ENCODE results near the gene MARK3. TPM values are rescaled to one million over a fixed set of nuclear protein-coding genes. Genes with fewer than 3 reads are reported as not detected.

Gene MARK3
- total RNA-seq, 1 experiment from 2014 or later = 72.5 TPM

DNA sequence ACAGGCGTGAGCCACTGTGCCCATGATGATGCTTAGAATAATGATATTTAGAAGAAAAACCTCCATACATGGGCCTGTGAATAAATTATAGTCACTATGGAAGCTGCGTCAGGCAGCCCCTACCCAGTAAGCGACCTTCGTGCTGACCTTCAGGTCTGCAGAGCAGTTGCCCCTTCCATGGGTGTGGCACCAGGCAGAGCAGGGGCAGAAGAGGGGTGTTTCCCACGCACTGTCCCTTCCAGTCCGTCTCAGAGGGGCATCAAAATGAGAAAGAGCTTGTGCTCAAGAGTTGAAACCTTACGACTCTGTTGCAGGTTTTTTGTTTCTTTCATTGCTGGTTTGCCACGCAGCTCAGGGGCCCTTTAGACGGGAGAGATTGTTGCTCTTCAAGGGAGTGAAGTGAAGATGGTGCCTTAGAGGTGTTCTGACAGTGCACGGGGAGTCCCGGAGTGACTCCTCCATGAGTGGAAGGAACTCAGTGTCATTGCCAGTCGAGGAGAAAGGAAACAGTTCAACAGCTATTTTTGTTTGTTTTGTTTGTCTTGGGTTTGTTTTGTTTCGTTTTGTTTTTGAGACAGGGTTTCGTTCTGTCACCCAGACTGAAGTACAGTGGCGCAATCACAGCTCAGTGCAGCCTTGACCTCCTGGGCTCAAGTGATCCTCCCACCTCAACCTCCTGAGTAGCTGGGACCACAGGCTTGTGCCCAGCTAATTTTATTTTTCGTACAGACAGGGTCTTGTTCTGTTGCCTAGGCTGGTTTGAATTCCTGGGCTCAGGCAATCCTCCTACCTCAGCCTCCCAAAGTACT, 123.5 kb downstream of the MARK3 start:
- ChIA-PET POLR2A (interaction anchor here (0.9 kb wide), 1 partner anchor 10 kb away, joined by 3 read pairs; no protein-coding TSS in a partner anchor), CTCF (interaction anchor here (1.0 kb wide), 1 partner anchor 10 kb away, joined by 3 read pairs; no protein-coding TSS in a partner anchor), RAD21 (ENCODE audit: low non-redundant PET in 1 of 2, low total read pairs in 2 of 2, uncharacterized antibody in 2 of 2, unreplicated experiment in 2 of 2) (no interaction called here)
- peaks cover 0 to 9% of the 10 kb centered on the region in 2 experiments; a peak in 2 of 4 replicates for H3K4me1 ChIP-seq (ENCODE audit: control insufficient read depth in 1 of 2, insufficient read depth in 2 of 2, low read length in 2 of 2)
- BruUV-seq (replicated peaks) = no TSS peak
- DNase-seq (ENCODE audit: low read depth, low spot score) (no peak), ATAC-seq (no peak)
- H2AFZ ChIP-seq (ENCODE audit: low read depth, low read length, poor library complexity, severe bottlenecking) = no peak overlapping the region
- intact Hi-C loops (cut with micrococcal nuclease) = no loop called here
- no peak overlapping the region for H3K4me2 ChIP-seq (ENCODE audit: low read length)
- TF ChIP-seq ZNF274 (IDR thresholded peaks at IDR 0.05; ENCODE audit: low read depth, low read length) (no peak), POLR2AphosphoS5 (IDR thresholded peaks at IDR 0.05; ENCODE audit: low read depth, low read length) (no peak), ZFX (IDR thresholded peaks at IDR 0.05) (no peak), MAX (IDR thresholded peaks at IDR 0.05) (no peak), SIN3A (IDR thresholded peaks at IDR 0.05; ENCODE audit: low read depth) (no peak), EZH2phosphoT487 (IDR thresholded peaks at IDR 0.05; ENCODE audit: borderline replicate concordance) (no peak)
- H4K20me1 ChIP-seq (ENCODE audit: insufficient read depth) = no peaks in the 10 kb centered on the region
- H3K9me3 ChIP-seq (ENCODE audit: control insufficient read depth in 1 of 2, insufficient read depth in 1 of 2, low read depth in 1 of 2, low read length in 2 of 2) = no peaks in the 10 kb centered on the region
- no peaks in the 10 kb centered on the region for H3K9me2 ChIP-seq (ENCODE audit: insufficient read depth)
- H3K79me2 ChIP-seq (ENCODE audit: insufficient read depth, low read length) = no peaks in the 10 kb centered on the region
- no peak overlapping the region for H3K27ac ChIP-seq (ENCODE audit: low read depth, low read length)
- no peak overlapping the region for H3K4me3 ChIP-seq (replicated peaks in 1 of 2; ENCODE audit: low read depth in 1 of 2, low read length in 2 of 2)
- peaks cover 9 to 16% of the 10 kb centered on the region in 2 experiments; a peak in 3 of 4 replicates for H3K36me3 ChIP-seq (ENCODE audit: control insufficient read depth in 1 of 2, insufficient read depth in 2 of 2, low read length in 2 of 2)
- H3K27me3 ChIP-seq (ENCODE audit: insufficient read depth, low read length) = no peaks in the 10 kb centered on the region
- no peak overlapping the region for H3K9ac ChIP-seq (ENCODE audit: low read length)

- H2AFZ ChIP-seq (ENCODE audit: low read depth, low read length, poor library complexity, severe bottlenecking) = no peak overlapping the region
- no peak for DNase-seq (ENCODE audit: low read depth, low spot score)
- no peak overlapping the region for H3K4me2 ChIP-seq (ENCODE audit: low read length)
- no peak overlapping the region for H3K27ac ChIP-seq (ENCODE audit: low read depth, low read length)
- no peaks in the 10 kb centered on the region for H3K27me3 ChIP-seq (ENCODE audit: insufficient read depth, low read length)
- H3K36me3 ChIP-seq (ENCODE audit: control insufficient read depth in 1 of 2, insufficient read depth in 2 of 2, low read length in 2 of 2) = peaks cover 4 to 8% of the 10 kb centered on the region in 2 experiments; a peak in 2 of 4 replicates
- ATAC-seq = no peak
- no peaks in the 10 kb centered on the region for H3K9me3 ChIP-seq (ENCODE audit: control insufficient read depth in 1 of 2, insufficient read depth in 1 of 2, low read depth in 1 of 2, low read length in 2 of 2)
- CTCF ChIA-PET = interaction anchor here (1.2 to 1.4 kb wide), 2 partner anchors 9 to 10 kb away, joined by 3 to 4 read pairs; no protein-coding TSS in a partner anchor
- H3K9me2 ChIP-seq (ENCODE audit: insufficient read depth) = no peaks in the 10 kb centered on the region
- POLR2A ChIA-PET = no interaction called here
- H3K9ac ChIP-seq (ENCODE audit: low read length) = no peak overlapping the region
- no peaks in the 10 kb centered on the region for H3K79me2 ChIP-seq (ENCODE audit: insufficient read depth, low read length)
- no peaks in the 10 kb centered on the region for H4K20me1 ChIP-seq (ENCODE audit: insufficient read depth)
- RAD21 ChIA-PET (ENCODE audit: low non-redundant PET in 1 of 2, low total read pairs in 2 of 2, uncharacterized antibody in 2 of 2, unreplicated experiment in 2 of 2) = no interaction called here
- BruUV-seq (replicated peaks) = no TSS peak
- peaks cover 0 to 9% of the 10 kb centered on the region in 2 experiments; a peak in 2 of 4 replicates for H3K4me1 ChIP-seq (ENCODE audit: control insufficient read depth in 1 of 2, insufficient read depth in 2 of 2, low read length in 2 of 2)
- intact Hi-C loops (cut with micrococcal nuclease) = no loop called here
- no peak overlapping the region for H3K4me3 ChIP-seq (replicated peaks in 1 of 2; ENCODE audit: low read depth in 1 of 2, low read length in 2 of 2)
- no peak for TF ChIP-seq SRF (IDR thresholded peaks at IDR 0.05; ENCODE audit: low read depth)
- TF ChIP-seq MAX (IDR thresholded peaks at IDR 0.05) = no peak
- no peak for TF ChIP-seq JUND (IDR thresholded peaks at IDR 0.05)
- no peak for TF ChIP-seq ZNF274 (IDR thresholded peaks at IDR 0.05; ENCODE audit: low read depth, low read length)
- TF ChIP-seq, protein P1, sequence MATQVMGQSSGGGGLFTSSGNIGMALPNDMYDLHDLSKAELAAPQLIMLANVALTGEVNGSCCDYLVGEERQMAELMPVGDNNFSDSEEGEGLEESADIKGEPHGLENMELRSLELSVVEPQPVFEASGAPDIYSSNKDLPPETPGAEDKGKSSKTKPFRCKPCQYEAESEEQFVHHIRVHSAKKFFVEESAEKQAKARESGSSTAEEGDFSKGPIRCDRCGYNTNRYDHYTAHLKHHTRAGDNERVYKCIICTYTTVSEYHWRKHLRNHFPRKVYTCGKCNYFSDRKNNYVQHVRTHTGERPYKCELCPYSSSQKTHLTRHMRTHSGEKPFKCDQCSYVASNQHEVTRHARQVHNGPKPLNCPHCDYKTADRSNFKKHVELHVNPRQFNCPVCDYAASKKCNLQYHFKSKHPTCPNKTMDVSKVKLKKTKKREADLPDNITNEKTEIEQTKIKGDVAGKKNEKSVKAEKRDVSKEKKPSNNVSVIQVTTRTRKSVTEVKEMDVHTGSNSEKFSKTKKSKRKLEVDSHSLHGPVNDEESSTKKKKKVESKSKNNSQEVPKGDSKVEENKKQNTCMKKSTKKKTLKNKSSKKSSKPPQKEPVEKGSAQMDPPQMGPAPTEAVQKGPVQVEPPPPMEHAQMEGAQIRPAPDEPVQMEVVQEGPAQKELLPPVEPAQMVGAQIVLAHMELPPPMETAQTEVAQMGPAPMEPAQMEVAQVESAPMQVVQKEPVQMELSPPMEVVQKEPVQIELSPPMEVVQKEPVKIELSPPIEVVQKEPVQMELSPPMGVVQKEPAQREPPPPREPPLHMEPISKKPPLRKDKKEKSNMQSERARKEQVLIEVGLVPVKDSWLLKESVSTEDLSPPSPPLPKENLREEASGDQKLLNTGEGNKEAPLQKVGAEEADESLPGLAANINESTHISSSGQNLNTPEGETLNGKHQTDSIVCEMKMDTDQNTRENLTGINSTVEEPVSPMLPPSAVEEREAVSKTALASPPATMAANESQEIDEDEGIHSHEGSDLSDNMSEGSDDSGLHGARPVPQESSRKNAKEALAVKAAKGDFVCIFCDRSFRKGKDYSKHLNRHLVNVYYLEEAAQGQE (IDR thresholded peaks at IDR 0.05; ENCODE audit: low read depth) = no peak
- no peak for TF ChIP-seq SIN3A (IDR thresholded peaks at IDR 0.05; ENCODE audit: low read depth)
- TF ChIP-seq ELF1 (IDR thresholded peaks at IDR 0.05; ENCODE audit: borderline replicate concordance, low read depth) = no peak
- TF ChIP-seq TCF7L2 (IDR thresholded peaks at IDR 0.05; ENCODE audit: borderline replicate concordance, extremely low read depth, insufficient read depth, insufficient read length) = no peak
- TF ChIP-seq, protein P2, sequence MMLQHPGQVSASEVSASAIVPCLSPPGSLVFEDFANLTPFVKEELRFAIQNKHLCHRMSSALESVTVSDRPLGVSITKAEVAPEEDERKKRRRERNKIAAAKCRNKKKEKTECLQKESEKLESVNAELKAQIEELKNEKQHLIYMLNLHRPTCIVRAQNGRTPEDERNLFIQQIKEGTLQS (IDR thresholded peaks at IDR 0.05) = no peak
These were observed 124.9 kb downstream of the MARK3 start for GRCh38 chr14:103509864-103510723.
